Tibial nerve (tissue), 4 donors: ENCODE results near the gene RAB10.

Experiments
- EP300 ChIP-seq, 2 donors: sonication (generic); formaldehyde crosslinking; IDR thresholded peaks; one replicate each; pipeline ENCODE4 v1.6.1; 2017; ENCODE audit warnings: antibody characterized with exemption in 2 of 2, mild to moderate bottlenecking in 1 of 2
- POLR2A ChIP-seq, 2 donors: fragments of 450-650 bp; IDR thresholded peaks; one replicate each; pipeline ENCODE4 v1.6.1; 2017; ENCODE audit warnings: antibody characterized with exemption in 2 of 2, mild to moderate bottlenecking in 2 of 2, moderate library complexity in 2 of 2
- TF ChIP-seq, protein P1 (sequence below), 5 experiments: fragments of 200-600 bp in 3 of 5; fragments of 450-650 bp in 2 of 5; sonication (generic) in 3 of 5; IDR thresholded peaks; one replicate each; pipeline ENCODE4 v1.5.1; 2016 to 2019; ENCODE audit warnings: antibody characterized with exemption in 5 of 5, mild to moderate bottlenecking in 3 of 5, moderate library complexity in 2 of 5

DNA sequence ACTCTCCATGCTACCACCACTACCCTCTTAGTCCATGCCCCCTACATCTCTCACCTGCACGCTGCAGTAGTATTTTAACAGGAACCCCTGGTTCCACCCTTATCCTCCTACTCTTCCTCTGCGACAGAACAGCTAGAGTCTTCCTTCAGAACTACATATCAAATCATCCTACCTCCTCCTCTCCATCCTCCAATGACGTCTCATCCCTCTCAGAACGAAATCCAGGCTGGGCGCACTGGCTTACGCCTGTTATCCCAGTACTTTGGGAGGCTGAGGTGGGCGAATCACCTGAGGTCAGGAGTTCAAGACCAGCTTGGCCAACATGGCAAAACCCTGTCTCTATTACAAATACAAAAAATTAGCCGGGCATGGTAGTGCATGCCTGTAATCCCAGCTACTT, 41.3 kb upstream of the RAB10 start:
- TF ChIP-seq, protein P1, sequence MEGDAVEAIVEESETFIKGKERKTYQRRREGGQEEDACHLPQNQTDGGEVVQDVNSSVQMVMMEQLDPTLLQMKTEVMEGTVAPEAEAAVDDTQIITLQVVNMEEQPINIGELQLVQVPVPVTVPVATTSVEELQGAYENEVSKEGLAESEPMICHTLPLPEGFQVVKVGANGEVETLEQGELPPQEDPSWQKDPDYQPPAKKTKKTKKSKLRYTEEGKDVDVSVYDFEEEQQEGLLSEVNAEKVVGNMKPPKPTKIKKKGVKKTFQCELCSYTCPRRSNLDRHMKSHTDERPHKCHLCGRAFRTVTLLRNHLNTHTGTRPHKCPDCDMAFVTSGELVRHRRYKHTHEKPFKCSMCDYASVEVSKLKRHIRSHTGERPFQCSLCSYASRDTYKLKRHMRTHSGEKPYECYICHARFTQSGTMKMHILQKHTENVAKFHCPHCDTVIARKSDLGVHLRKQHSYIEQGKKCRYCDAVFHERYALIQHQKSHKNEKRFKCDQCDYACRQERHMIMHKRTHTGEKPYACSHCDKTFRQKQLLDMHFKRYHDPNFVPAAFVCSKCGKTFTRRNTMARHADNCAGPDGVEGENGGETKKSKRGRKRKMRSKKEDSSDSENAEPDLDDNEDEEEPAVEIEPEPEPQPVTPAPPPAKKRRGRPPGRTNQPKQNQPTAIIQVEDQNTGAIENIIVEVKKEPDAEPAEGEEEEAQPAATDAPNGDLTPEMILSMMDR (IDR thresholded peaks at IDR 0.05), result no peak
- no peak for TF ChIP-seq EP300 (IDR thresholded peaks at IDR 0.05)
- TF ChIP-seq POLR2A (IDR thresholded peaks at IDR 0.05), result no peak
